ENCODE measurements around the gene NCBP2.

NCBP2 gene

GRCh38 chr3:196981657-196982056 is 39.3 kb upstream of the NCBP2 start:
- Histone ChIP-seq H3K79me2 (ENCODE audit: insufficient read depth, low read length) (no peaks in the 10 kb centered on the region), H2AFZ (ENCODE audit: low read length) (no peak overlapping the region), H3K4me2 (ENCODE audit: low read length) (no peak overlapping the region), H4K20me1 (ENCODE audit: insufficient read depth, low read length) (no peaks in the 10 kb centered on the region), H3K9me2 (ENCODE audit: low read depth, low read length) (no peaks in the 10 kb centered on the region), H3K4me3 (ENCODE audit: low read depth, low read length, poor library complexity, severe bottlenecking) (no peak overlapping the region), H3K36me3 (ENCODE audit: insufficient read depth, low read length) (peaks cover 5% of the 10 kb centered on the region; the same call in 1 of the 2 replicates), H3K9me3 (ENCODE audit: low read length) (peaks cover 6% of the 10 kb centered on the region), H3F3A (ENCODE audit: insufficient read depth, low read length) (no peaks in the 10 kb centered on the region), H3K27me3 (ENCODE audit: insufficient read depth, low read length) (peaks cover 5% of the 10 kb centered on the region; the same call in 1 of the 2 replicates), H3K4me1 (ENCODE audit: insufficient read depth, low read length, severe bottlenecking) (peaks cover 7% of the 10 kb centered on the region), H3K27ac (ENCODE audit: low read depth, low read length, poor library complexity, severe bottlenecking) (no peak overlapping the region), H3K9ac (ENCODE audit: low read length) (no peak overlapping the region)
- no peak for TF ChIP-seq CTCF (IDR thresholded peaks at IDR 0.05; ENCODE audit: low read length)
- TF ChIP-seq EZH2 (IDR thresholded peaks at IDR 0.05; ENCODE audit: borderline replicate concordance, low read length): no peak

GRCh38 chr3:196979545-196979944 is 37.2 kb upstream of the NCBP2 start:
- H3F3A ChIP-seq (ENCODE audit: insufficient read depth, low read length): no peaks in the 10 kb centered on the region
- H3K36me3 ChIP-seq (ENCODE audit: insufficient read depth, low read length): peaks cover 5% of the 10 kb centered on the region; the same call in 1 of the 2 replicates
- H3K27ac ChIP-seq (ENCODE audit: low read depth, low read length, poor library complexity, severe bottlenecking): no peak overlapping the region
- no peak overlapping the region for H3K4me3 ChIP-seq (ENCODE audit: low read depth, low read length, poor library complexity, severe bottlenecking)
- no peaks in the 10 kb centered on the region for H3K79me2 ChIP-seq (ENCODE audit: insufficient read depth, low read length)
- TF ChIP-seq EZH2 (IDR thresholded peaks at IDR 0.05; ENCODE audit: borderline replicate concordance, low read length) (no peak), CTCF (IDR thresholded peaks at IDR 0.05; ENCODE audit: low read length) (no peak)
- H2AFZ ChIP-seq (ENCODE audit: low read length): no peak overlapping the region
- no peak overlapping the region for H3K4me2 ChIP-seq (ENCODE audit: low read length)
- H3K27me3 ChIP-seq (ENCODE audit: insufficient read depth, low read length): peaks cover 5% of the 10 kb centered on the region; the same call in 1 of the 2 replicates
- no peak overlapping the region for H3K9ac ChIP-seq (ENCODE audit: low read length)
- H4K20me1 ChIP-seq (ENCODE audit: insufficient read depth, low read length): no peaks in the 10 kb centered on the region
- peaks cover 7% of the 10 kb centered on the region for H3K4me1 ChIP-seq (ENCODE audit: insufficient read depth, low read length, severe bottlenecking)
- no peaks in the 10 kb centered on the region for H3K9me2 ChIP-seq (ENCODE audit: low read depth, low read length)
- H3K9me3 ChIP-seq (ENCODE audit: low read length): peaks cover 6% of the 10 kb centered on the region

- H3K9me3 ChIP-seq (ENCODE audit: low read length): no peaks in the 10 kb centered on the region
- no peaks in the 10 kb centered on the region; the same call in 1 of the 2 replicates for H3K27me3 ChIP-seq (ENCODE audit: insufficient read depth, low read length)
- H3K36me3 ChIP-seq (ENCODE audit: insufficient read depth, low read length): no peaks in the 10 kb centered on the region
- H3K9me2 ChIP-seq (ENCODE audit: low read depth, low read length): no peaks in the 10 kb centered on the region
- H3K79me2 ChIP-seq (ENCODE audit: insufficient read depth, low read length): no peaks in the 10 kb centered on the region
- no peak overlapping the region for H3K4me3 ChIP-seq (ENCODE audit: low read depth, low read length, poor library complexity, severe bottlenecking)
- no peak overlapping the region for H3K9ac ChIP-seq (ENCODE audit: low read length)
- H4K20me1 ChIP-seq (ENCODE audit: insufficient read depth, low read length): no peaks in the 10 kb centered on the region
- no peak overlapping the region for H3K27ac ChIP-seq (ENCODE audit: low read depth, low read length, poor library complexity, severe bottlenecking)
- H2AFZ ChIP-seq (ENCODE audit: low read length): no peak overlapping the region
- peaks cover 7% of the 10 kb centered on the region for H3K4me1 ChIP-seq (ENCODE audit: insufficient read depth, low read length, severe bottlenecking)
- no peak overlapping the region for H3K4me2 ChIP-seq (ENCODE audit: low read length)
- no peaks in the 10 kb centered on the region for H3F3A ChIP-seq (ENCODE audit: insufficient read depth, low read length)
- TF ChIP-seq CTCF (IDR thresholded peaks at IDR 0.05; ENCODE audit: low read length) (no peak), EZH2 (IDR thresholded peaks at IDR 0.05; ENCODE audit: borderline replicate concordance, low read length) (no peak)
Measured at GRCh38 chr3:196976941-196977340, 34.6 kb upstream of the NCBP2 start.

Measured in OCI-LY1 (cell line).